Measurements from ENCODE around the gene NR4A1.

Gene NR4A1

DNA sequence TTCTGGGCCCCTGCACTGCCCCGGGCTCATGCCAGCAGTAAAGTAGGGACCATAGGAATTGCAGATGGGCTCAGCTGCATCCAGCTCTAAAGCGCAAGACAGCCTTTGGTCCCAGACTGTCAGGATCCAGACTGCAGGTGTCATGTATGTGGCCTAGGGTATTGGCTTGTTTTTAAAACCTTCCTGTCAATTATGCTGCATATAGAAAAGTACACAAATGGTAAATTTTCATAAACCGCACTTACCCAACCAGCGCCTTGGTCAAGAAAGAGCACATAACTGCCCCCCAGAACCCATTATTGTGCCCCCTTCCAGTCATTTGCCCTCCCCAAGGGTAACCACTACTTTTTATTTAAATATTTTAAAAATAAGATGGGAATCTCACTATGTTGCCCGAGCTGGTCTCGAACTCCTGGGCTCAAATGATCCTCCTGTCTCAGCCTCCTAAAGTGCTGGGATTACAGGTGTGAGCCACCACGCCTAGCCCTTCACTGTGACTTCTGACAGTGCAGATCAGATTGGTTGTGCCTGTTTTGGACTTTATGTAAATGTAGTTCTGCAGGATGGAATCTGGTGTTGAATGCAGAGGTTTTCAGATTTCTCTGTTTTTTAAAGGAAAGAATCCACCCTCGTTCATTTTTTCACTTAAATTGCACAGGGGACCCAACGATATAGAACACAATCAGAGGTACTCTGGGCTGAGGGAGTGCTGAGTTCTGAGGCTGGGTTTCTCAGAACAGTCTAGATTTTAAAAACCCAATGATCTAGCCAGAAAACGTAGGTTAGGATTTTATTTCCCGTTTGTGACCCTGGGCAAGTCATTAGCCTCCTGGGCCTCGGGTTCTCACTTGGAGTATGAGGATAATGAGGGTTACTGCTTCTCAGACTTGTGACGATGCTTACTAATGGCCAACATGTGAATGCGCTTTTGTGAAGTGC is 6.7 kb downstream of the NR4A1 start:
- no peak overlapping the region for H3K9ac ChIP-seq (ENCODE audit: low read length in 5 of 5)
- no peak overlapping the region for H3K27ac ChIP-seq (ENCODE audit: low read depth, low read length)
- H3K36me3 ChIP-seq (ENCODE audit: control insufficient read depth in 5 of 5, insufficient read depth in 5 of 5, low read length in 5 of 5) = peaks cover 0 to 58% (median 51%) of the 10 kb centered on the region in 5 donors
- no peaks in the 10 kb centered on the region for H3K9me3 ChIP-seq (ENCODE audit: control insufficient read depth in 5 of 5, low read length in 5 of 5)
- peaks cover 0 to 3% (median 0%) of the 10 kb centered on the region in 5 donors for H3K27me3 ChIP-seq (ENCODE audit: control insufficient read depth in 5 of 5, insufficient read depth in 4 of 5, low read length in 5 of 5)
- H3K4me1 ChIP-seq (ENCODE audit: control insufficient read depth in 5 of 5, insufficient read depth in 5 of 5, low read length in 5 of 5) = peaks cover 0 to 12% (median 2%) of the 10 kb centered on the region in 5 donors
- H3K4me3 ChIP-seq (ENCODE audit: low read depth in 1 of 5, low read length in 5 of 5) = no peak overlapping the region

DNA sequence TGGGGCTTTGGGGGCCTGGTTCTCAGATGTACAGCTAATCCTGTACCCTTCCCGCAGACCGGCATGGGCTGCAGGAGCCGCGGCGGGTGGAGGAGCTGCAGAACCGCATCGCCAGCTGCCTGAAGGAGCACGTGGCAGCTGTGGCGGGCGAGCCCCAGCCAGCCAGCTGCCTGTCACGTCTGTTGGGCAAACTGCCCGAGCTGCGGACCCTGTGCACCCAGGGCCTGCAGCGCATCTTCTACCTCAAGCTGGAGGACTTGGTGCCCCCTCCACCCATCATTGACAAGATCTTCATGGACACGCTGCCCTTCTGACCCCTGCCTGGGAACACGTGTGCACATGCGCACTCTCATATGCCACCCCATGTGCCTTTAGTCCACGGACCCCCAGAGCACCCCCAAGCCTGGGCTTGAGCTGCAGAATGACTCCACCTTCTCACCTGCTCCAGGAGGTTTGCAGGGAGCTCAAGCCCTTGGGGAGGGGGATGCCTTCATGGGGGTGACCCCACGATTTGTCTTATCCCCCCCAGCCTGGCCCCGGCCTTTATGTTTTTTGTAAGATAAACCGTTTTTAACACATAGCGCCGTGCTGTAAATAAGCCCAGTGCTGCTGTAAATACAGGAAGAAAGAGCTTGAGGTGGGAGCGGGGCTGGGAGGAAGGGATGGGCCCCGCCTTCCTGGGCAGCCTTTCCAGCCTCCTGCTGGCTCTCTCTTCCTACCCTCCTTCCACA is 7.6 kb downstream of the NR4A1 start:
- Histone ChIP-seq H3K9me3 (ENCODE audit: control insufficient read depth in 5 of 5, low read length in 5 of 5) (no peaks in the 10 kb centered on the region), H3K4me1 (ENCODE audit: control insufficient read depth in 5 of 5, insufficient read depth in 5 of 5, low read length in 5 of 5) (peaks cover 0 to 4% (median 2%) of the 10 kb centered on the region in 5 donors), H3K27ac (ENCODE audit: low read depth, low read length) (no peak overlapping the region), H3K4me3 (ENCODE audit: low read depth in 1 of 5, low read length in 5 of 5) (no peak overlapping the region), H3K9ac (ENCODE audit: low read length in 5 of 5) (no peak overlapping the region), H3K27me3 (ENCODE audit: control insufficient read depth in 5 of 5, insufficient read depth in 4 of 5, low read length in 5 of 5) (peaks cover 0 to 3% (median 0%) of the 10 kb centered on the region in 5 donors), H3K36me3 (ENCODE audit: control insufficient read depth in 5 of 5, insufficient read depth in 5 of 5, low read length in 5 of 5) (peaks cover 0 to 52% (median 48%) of the 10 kb centered on the region in 5 donors)

DNA sequence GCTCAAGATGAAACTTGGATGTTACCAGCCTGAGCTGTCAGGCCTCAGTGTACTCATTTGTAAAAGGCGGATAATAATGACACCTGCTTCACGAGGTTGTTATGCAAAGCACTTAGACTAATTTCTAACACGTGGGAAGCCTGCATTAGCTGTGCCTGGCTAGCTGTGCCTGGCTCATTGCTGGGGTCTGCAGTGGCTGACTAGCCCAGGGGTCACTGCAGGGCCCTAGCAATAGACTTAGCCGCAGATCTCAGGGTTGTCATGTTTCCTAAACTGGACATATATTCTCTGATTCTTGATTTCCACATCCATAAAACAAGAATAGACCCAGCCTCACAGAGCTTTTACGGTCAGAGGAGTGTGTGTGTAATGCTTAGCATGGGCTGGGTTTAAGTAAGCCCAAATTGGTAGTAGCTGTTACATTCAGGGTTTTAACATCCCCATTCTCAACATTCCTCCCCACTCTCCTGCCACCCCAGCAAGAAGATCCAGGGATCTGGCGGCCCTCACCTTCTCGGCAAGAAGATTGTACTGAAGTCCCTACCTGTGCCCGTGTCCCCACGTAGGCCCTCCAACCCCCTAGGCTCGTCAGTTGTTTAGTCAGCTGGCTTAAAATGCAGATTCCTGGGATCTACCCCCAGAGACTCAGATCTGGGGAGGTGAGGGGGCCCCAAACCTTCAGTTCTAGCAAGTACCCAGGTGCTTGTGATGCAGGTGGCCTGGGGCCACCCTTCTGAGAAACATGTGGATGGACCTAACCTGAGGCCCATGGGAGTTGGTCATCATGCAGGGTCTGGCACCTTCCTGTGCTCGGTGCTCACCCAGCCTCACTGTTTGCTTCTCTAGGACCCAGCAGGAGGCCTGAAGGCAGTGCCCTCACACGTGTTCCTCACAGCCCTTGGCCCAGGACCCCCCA is 8.6 kb downstream of the NR4A1 start:
- peaks cover 0 to 43% (median 39%) of the 10 kb centered on the region in 5 donors for H3K36me3 ChIP-seq (ENCODE audit: control insufficient read depth in 5 of 5, insufficient read depth in 5 of 5, low read length in 5 of 5)
- no peak overlapping the region for H3K27ac ChIP-seq (ENCODE audit: low read depth, low read length)
- peaks cover 0 to 4% (median 0%) of the 10 kb centered on the region in 5 donors for H3K4me1 ChIP-seq (ENCODE audit: control insufficient read depth in 5 of 5, insufficient read depth in 5 of 5, low read length in 5 of 5)
- no peak overlapping the region for H3K9ac ChIP-seq (ENCODE audit: low read length in 5 of 5)
- H3K4me3 ChIP-seq (ENCODE audit: low read depth in 1 of 5, low read length in 5 of 5) = no peak overlapping the region
- H3K9me3 ChIP-seq (ENCODE audit: control insufficient read depth in 5 of 5, low read length in 5 of 5) = no peaks in the 10 kb centered on the region
- peaks cover 0 to 8% (median 3%) of the 10 kb centered on the region in 5 donors for H3K27me3 ChIP-seq (ENCODE audit: control insufficient read depth in 5 of 5, insufficient read depth in 4 of 5, low read length in 5 of 5)

DNA sequence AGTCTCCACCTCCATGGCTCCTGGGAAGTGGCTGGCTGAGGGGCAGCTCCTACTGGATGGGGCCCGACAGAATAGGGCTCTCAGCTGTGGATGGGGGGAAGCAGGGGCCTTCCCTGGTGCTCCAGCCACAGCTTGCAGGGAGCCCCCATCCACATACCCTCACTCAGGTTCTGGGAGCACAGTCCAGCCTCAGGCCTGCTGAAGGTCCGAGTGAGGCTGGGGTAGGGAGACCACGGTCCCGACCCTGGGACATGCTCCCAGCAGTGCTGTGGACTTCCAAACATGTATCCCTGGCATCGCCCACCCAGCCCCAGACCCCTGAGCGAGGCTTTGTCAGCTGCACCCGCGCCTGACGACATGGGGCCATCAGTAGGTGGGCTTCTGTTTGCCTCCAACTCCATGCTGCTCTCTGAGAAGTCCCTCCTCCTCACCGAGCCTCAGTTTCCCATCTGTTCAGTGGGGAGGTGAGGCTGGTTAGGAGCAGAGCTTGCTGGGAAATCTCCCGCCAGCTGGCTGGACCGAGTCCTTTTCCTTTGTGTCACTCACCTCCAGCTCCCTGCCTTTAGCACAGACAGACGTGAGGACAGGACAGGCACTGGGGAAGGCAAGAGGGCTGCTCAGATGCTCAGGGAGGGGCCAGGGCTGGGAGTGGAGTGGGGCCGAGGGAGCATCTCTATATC is 9.4 kb downstream of the NR4A1 start:
- no peaks in the 10 kb centered on the region for H3K9me3 ChIP-seq (ENCODE audit: control insufficient read depth in 5 of 5, low read length in 5 of 5)
- H3K4me1 ChIP-seq (ENCODE audit: control insufficient read depth in 5 of 5, insufficient read depth in 5 of 5, low read length in 5 of 5) = peaks cover 0 to 4% (median 0%) of the 10 kb centered on the region in 5 donors
- peaks cover 2 to 8% (median 4%) of the 10 kb centered on the region in 5 donors for H3K27me3 ChIP-seq (ENCODE audit: control insufficient read depth in 5 of 5, insufficient read depth in 4 of 5, low read length in 5 of 5)
- no peak overlapping the region for H3K4me3 ChIP-seq (ENCODE audit: low read depth in 1 of 5, low read length in 5 of 5)
- no peak overlapping the region for H3K9ac ChIP-seq (ENCODE audit: low read length in 5 of 5)
- H3K27ac ChIP-seq (ENCODE audit: low read depth, low read length) = no peak overlapping the region
- peaks cover 0 to 36% (median 32%) of the 10 kb centered on the region in 5 donors for H3K36me3 ChIP-seq (ENCODE audit: control insufficient read depth in 5 of 5, insufficient read depth in 5 of 5, low read length in 5 of 5)

DNA sequence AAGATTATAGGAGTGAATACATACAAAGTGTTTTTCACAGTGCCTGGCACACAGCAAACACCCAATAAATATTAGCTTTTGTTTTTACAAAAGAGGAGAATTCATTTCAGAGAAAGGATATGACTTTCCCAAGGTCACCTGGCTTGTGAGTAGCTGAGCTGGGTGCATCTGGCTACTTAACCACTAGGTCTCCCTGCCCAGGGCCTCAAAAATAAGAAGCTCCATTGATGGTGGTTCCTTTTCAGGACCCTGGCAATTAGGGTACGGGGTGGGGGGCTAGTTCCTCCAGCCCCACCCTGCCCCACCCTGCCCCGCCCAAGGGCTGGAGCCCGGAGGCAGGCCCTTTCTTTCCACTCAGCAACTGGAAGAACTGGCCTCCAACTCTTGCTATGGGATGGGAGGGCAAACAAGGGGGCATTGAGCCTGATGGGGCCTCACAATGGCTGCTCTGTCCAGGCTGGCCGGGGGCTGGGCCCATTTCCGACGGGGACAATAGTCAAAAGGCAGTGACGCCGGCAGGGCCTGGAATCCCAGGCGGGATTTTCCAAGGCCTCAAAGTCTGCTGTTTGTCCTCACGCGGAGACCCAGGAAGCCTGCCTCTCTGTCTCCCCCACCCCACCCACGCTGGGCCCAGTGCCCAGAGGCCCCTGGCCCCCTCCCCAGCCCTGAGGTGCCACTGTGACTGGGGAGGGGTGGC is 10.4 kb downstream of the NR4A1 start:
- H3K27me3 ChIP-seq (ENCODE audit: control insufficient read depth in 5 of 5, insufficient read depth in 4 of 5, low read length in 5 of 5) = peaks cover 2 to 8% (median 6%) of the 10 kb centered on the region in 5 donors
- no peak overlapping the region for H3K27ac ChIP-seq (ENCODE audit: low read depth, low read length)
- peaks cover 0 to 26% (median 25%) of the 10 kb centered on the region in 5 donors for H3K36me3 ChIP-seq (ENCODE audit: control insufficient read depth in 5 of 5, insufficient read depth in 5 of 5, low read length in 5 of 5)
- H3K4me1 ChIP-seq (ENCODE audit: control insufficient read depth in 5 of 5, insufficient read depth in 5 of 5, low read length in 5 of 5) = peaks cover 0 to 4% (median 0%) of the 10 kb centered on the region in 5 donors
- no peaks in the 10 kb centered on the region for H3K9me3 ChIP-seq (ENCODE audit: control insufficient read depth in 5 of 5, low read length in 5 of 5)
- no peak overlapping the region for H3K4me3 ChIP-seq (ENCODE audit: low read depth in 1 of 5, low read length in 5 of 5)
- no peak overlapping the region for H3K9ac ChIP-seq (ENCODE audit: low read length in 5 of 5)

DNA sequence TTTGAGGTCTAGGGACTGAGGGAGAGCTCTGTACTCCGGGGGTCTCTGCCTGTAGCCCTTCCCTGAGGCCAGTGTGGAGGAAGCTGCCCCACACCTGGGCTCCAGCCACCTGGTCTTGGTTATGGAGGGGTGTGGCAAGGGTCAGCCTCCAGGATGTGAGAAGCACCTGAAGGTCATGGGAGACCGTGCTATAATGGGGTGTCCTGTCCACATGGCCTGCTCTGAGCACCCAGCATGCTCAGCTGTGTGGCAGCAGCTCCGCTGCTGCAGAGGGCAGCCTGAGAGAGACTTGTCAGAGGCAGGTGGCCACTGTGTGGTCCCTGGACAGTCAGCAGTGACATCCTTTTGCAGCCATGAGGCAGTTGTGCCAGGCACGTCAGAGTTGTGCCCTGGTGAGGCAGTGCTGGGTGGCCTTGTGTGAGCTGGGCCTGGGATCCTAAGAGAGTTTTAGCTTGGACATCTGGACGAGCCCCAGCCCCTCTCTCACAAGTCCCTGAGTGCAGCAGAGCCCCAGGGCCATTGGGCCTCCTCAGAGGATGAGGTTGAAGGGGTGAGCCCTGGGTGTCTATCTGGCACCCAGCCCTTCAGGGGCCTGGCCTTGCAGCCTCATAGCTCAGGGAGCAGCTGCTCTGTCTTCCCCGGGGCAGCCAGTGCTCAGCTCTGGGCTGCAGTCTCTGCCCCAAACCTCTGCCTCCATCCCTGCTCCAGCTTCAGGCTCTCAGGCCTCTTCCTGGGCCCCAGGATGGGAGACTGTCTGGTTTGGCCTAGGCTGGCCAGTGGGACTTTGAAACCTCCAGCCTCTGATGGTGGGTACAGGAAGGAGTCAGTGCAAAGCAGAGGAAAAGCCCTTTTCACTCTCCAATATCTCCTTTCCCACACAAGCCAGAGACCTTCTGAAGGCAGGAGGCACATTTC is 11.2 kb downstream of the NR4A1 start:
- peaks cover 0 to 4% (median 0%) of the 10 kb centered on the region in 5 donors for H3K4me1 ChIP-seq (ENCODE audit: control insufficient read depth in 5 of 5, insufficient read depth in 5 of 5, low read length in 5 of 5)
- H3K36me3 ChIP-seq (ENCODE audit: control insufficient read depth in 5 of 5, insufficient read depth in 5 of 5, low read length in 5 of 5) = peaks cover 0 to 18% (median 17%) of the 10 kb centered on the region in 5 donors
- H3K9ac ChIP-seq (ENCODE audit: low read length in 5 of 5) = no peak overlapping the region

DNA sequence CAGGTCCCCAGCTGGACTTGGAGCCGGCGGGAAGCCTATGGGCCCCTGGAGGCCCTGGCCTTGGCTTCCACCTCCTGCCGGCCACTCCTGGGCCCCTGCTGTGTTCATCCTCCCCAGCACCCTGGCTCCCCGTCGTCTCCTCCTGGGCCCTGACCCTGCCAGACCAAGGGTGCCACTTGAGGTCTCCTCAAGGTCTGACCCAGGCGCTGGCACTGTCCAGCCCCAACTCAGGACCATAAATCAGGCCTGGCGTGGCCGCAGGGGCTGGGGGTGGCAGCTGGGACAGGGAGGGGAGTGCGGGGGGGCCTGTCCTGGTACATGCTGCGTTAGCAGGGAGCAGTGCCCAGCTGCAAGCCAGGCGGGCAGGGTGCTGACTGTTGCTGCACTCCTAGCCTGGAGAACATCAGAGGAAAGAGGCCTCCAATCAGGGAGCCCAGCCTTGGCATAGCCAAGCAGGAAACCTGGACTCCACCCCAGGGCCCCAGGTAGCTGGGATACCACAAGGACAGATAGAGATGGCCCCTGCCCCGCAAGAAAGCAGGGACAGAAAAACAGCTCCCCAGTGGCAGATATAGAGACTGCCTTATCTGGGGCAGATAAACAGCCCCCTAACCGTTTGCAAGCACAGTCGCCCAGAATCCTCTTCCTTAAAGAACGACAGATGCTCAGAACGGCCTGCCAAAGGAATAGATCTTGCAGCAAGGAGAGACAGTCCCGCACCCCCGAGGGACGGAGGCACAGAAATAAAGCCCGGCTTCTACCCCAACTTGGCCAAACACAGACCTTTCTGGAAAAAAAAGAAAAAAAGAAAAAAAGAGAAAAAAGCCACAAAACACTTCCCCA is 12.1 kb downstream of the NR4A1 start:
- Histone ChIP-seq H3K27me3 (ENCODE audit: control insufficient read depth in 5 of 5, insufficient read depth in 4 of 5, low read length in 5 of 5) (peaks cover 2 to 10% (median 6%) of the 10 kb centered on the region in 5 donors), H3K27ac (ENCODE audit: low read depth, low read length) (no peak overlapping the region)

More for the DNA sequence above, 11.2 kb downstream of the NR4A1 start:
- no peaks in the 10 kb centered on the region for H3K9me3 ChIP-seq (ENCODE audit: control insufficient read depth in 5 of 5, low read length in 5 of 5)
- no peak overlapping the region for H3K4me3 ChIP-seq (ENCODE audit: low read depth in 1 of 5, low read length in 5 of 5)
- no peak overlapping the region for H3K27ac ChIP-seq (ENCODE audit: low read depth, low read length)
- H3K27me3 ChIP-seq (ENCODE audit: control insufficient read depth in 5 of 5, insufficient read depth in 4 of 5, low read length in 5 of 5) = peaks cover 2 to 10% (median 6%) of the 10 kb centered on the region in 5 donors

More for the DNA sequence above, 12.1 kb downstream of the NR4A1 start:
- Histone ChIP-seq H3K36me3 (ENCODE audit: control insufficient read depth in 5 of 5, insufficient read depth in 5 of 5, low read length in 5 of 5) (peaks cover 0 to 11% (median 10%) of the 10 kb centered on the region in 5 donors), H3K4me3 (ENCODE audit: low read depth in 1 of 5, low read length in 5 of 5) (no peak overlapping the region), H3K9me3 (ENCODE audit: control insufficient read depth in 5 of 5, low read length in 5 of 5) (no peaks in the 10 kb centered on the region), H3K9ac (ENCODE audit: low read length in 5 of 5) (no peak overlapping the region), H3K4me1 (ENCODE audit: control insufficient read depth in 5 of 5, insufficient read depth in 5 of 5, low read length in 5 of 5) (peaks cover 0 to 4% (median 0%) of the 10 kb centered on the region in 5 donors)
